Lower leg skin (tissue), 3 donors: Measurements from ENCODE around the gene CRMP1.

ENCODE experiments used
- POLR2A ChIP-seq, 2 donors: fragments of 450-650 bp; IDR thresholded peaks; one replicate each; pipeline ENCODE4 v1.6.1; 2016 to 2017; ENCODE audit warnings: antibody characterized with exemption in 2 of 2, mild to moderate bottlenecking in 1 of 2, moderate library complexity in 1 of 2
- TF ChIP-seq, protein P1 (sequence below), 3 donors: fragments of 450-650 bp; IDR thresholded peaks; one replicate each; pipeline ENCODE4 v1.5.1; 2016; ENCODE audit warnings: antibody characterized with exemption in 3 of 3, mild to moderate bottlenecking in 3 of 3, moderate library complexity in 2 of 3

DNA sequence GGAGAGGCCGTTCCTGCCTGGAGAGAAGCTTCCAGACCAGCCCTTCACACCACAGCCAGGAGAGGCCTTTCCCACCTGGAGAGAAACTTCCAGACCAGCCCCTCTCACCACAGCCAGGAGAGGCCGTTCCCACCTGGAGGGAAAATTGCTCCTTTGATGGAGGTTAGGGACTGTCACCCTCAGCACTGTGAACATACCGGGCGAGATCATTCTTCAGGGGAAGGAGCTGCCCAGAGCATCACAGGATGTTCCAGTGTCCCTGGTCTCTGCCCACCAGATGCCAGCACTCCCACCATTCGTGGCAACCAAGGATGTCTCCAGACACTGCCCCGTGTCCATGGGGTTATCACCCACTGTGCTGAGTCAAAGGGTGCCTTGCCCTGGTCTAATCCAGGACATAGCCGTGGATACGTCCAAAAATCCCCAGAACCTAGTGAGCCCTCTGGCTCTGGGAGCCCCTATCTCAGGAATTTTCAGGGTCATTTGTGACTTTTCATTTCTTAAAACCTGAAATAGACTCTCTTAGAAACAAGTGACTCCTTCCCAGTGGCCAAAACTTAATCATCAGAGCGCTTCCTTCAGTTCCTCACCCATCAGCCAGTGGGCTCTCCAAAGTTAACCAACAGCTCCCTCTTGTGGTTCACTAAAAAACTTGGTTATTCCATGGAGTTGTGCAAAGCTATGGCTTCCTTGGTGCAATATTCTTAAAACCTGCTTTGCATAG is 80.2 kb downstream of the CRMP1 start:
- TF ChIP-seq, protein P1, sequence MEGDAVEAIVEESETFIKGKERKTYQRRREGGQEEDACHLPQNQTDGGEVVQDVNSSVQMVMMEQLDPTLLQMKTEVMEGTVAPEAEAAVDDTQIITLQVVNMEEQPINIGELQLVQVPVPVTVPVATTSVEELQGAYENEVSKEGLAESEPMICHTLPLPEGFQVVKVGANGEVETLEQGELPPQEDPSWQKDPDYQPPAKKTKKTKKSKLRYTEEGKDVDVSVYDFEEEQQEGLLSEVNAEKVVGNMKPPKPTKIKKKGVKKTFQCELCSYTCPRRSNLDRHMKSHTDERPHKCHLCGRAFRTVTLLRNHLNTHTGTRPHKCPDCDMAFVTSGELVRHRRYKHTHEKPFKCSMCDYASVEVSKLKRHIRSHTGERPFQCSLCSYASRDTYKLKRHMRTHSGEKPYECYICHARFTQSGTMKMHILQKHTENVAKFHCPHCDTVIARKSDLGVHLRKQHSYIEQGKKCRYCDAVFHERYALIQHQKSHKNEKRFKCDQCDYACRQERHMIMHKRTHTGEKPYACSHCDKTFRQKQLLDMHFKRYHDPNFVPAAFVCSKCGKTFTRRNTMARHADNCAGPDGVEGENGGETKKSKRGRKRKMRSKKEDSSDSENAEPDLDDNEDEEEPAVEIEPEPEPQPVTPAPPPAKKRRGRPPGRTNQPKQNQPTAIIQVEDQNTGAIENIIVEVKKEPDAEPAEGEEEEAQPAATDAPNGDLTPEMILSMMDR (IDR thresholded peaks at IDR 0.05): no peak
- no peak for TF ChIP-seq POLR2A (IDR thresholded peaks at IDR 0.05)
